GM23338 (cell line): ENCODE data around the gene RIT1. TPM values are rescaled to one million over a fixed set of nuclear protein-coding genes. Genes with fewer than 3 reads are reported as not detected.

ENCODE experiments used
- ATAC-seq: fragments of 200-7000 bp; cut with Tn5 transposase; 3 replicates; pipeline ENCODE4 v1.9.1; 2020
- DNase-seq: peaks from one replicate; pipeline ENCODE4 v3.0.0-alpha.2; 2015; ENCODE audit warnings: low spot score
- H2AFZ ChIP-seq: fragments of 200-600 bp; sonication (generic); 2 replicates; pipeline ENCODE4 v1.8.0; 2016; ENCODE audit warnings: antibody characterized with exemption, mild to moderate bottlenecking, moderate library complexity
- H3F3A ChIP-seq: fragments of 200-600 bp; sonication (generic); replicated peaks from 2 replicates; pipeline ENCODE4 v1.8.0; 2017; ENCODE audit warnings: antibody characterized with exemption, mixed run types, low read depth
- H3K27ac ChIP-seq: fragments of 200-600 bp; sonication (generic); 2 replicates; pipeline ENCODE4 v1.6.1; 2016; ENCODE audit warnings: low read depth
- H3K27me3 ChIP-seq: fragments of 200-600 bp; sonication (generic); 2 replicates; pipeline ENCODE4 v1.8.0; 2016; ENCODE audit warnings: mild to moderate bottlenecking, mixed run types, moderate library complexity; ENCODE audit not compliant: insufficient read depth
- H3K36me3 ChIP-seq: fragments of 200-600 bp; sonication (generic); 2 replicates; pipeline ENCODE4 v1.8.0; 2016; ENCODE audit warnings: mild to moderate bottlenecking; ENCODE audit not compliant: insufficient read depth
- H3K4me1 ChIP-seq: fragments of 200-600 bp; sonication (generic); 2 replicates; pipeline ENCODE4 v1.8.0; 2016; ENCODE audit warnings: mild to moderate bottlenecking, moderate library complexity; ENCODE audit not compliant: insufficient read depth
- H3K4me2 ChIP-seq: fragments of 200-600 bp; sonication (generic); 2 replicates; pipeline ENCODE4 v1.7.1; 2017; ENCODE audit warnings: mixed run types
- H3K4me3 ChIP-seq: fragments of 200-600 bp; sonication (generic); 2 replicates; pipeline ENCODE4 v1.6.1; 2016; ENCODE audit warnings: mixed run types
- H3K79me2 ChIP-seq: fragments of 200-600 bp; sonication (generic); replicated peaks from 2 replicates; pipeline ENCODE4 v1.8.0; 2017; ENCODE audit warnings: mild to moderate bottlenecking; ENCODE audit not compliant: insufficient read depth
- H3K9me2 ChIP-seq: fragments of 200-600 bp; sonication (generic); 2 replicates; pipeline ENCODE4 v1.8.0; 2017; ENCODE audit not compliant: insufficient read depth
- H4K20me1 ChIP-seq: fragments of 200-600 bp; sonication (generic); replicated peaks from 2 replicates; pipeline ENCODE4 v1.8.0; 2017; ENCODE audit warnings: mild to moderate bottlenecking; ENCODE audit not compliant: insufficient read depth
- H3K27ac Mint-ChIP-seq: 2 replicates; pipeline ENCODE4 v1.8.0; 2020; ENCODE audit warnings: inconsistent platforms, mild to moderate bottlenecking, moderate library complexity, mixed read lengths
- H3K27me3 Mint-ChIP-seq: 3 replicates; pipeline ENCODE4 v1.8.0; 2022; ENCODE audit warnings: low read depth, mild to moderate bottlenecking, moderate library complexity, mixed read lengths, inconsistent platforms; ENCODE audit not compliant: insufficient read depth, poor library complexity
- H3K36me3 Mint-ChIP-seq: 3 replicates; pipeline ENCODE4 v1.8.0; 2021; ENCODE audit warnings: low read depth, mild to moderate bottlenecking, inconsistent platforms, moderate library complexity, mixed read lengths
- H3K4me1 Mint-ChIP-seq: 3 replicates; pipeline ENCODE4 v1.8.0; 2020; ENCODE audit warnings: mild to moderate bottlenecking, inconsistent platforms, mixed read lengths
- H3K4me3 Mint-ChIP-seq: 3 replicates; pipeline ENCODE4 v1.8.0; 2021; ENCODE audit warnings: moderate library complexity, mild to moderate bottlenecking, inconsistent platforms, mixed read lengths
- H3K9me3 Mint-ChIP-seq: 3 replicates; pipeline ENCODE4 v1.8.0; 2020; ENCODE audit warnings: moderate library complexity, mild to moderate bottlenecking, inconsistent platforms, mixed read lengths
- CREB1 ChIP-seq: fragments of 250-450 bp; sonication (Bioruptor Pico); IDR thresholded peaks from 2 replicates; pipeline ENCODE4 v1.5.0; 2020; ENCODE audit warnings: low read depth, mild to moderate bottlenecking, moderate library complexity
- EZH2 ChIP-seq: fragments of 200-600 bp; sonication (generic); IDR thresholded peaks from one replicate; pipeline ENCODE4 v1.8.0; 2017; ENCODE audit warnings: antibody characterized with exemption, mild to moderate bottlenecking, low read depth; ENCODE audit not compliant: unreplicated experiment
- EZH2phosphoT487 ChIP-seq: fragments of 200-600 bp; sonication (generic); IDR thresholded peaks from one replicate; pipeline ENCODE4 v1.8.1; 2018; ENCODE audit warnings: antibody characterized with exemption; ENCODE audit not compliant: unreplicated experiment
- JUNB ChIP-seq: IDR thresholded peaks from one replicate; pipeline ENCODE4 v1.6.1; 2016; ENCODE audit warnings: antibody characterized with exemption; ENCODE audit not compliant: unreplicated experiment
- NANOG ChIP-seq: IDR thresholded peaks from 2 replicates; pipeline ENCODE4 v1.6.1; 2016; ENCODE audit warnings: antibody characterized with exemption, borderline replicate concordance
- POLR2AphosphoS5 ChIP-seq: IDR thresholded peaks from 2 replicates; pipeline ENCODE4 v1.6.1; 2016; ENCODE audit warnings: antibody characterized with exemption, low read depth
- STAT1 ChIP-seq: IDR thresholded peaks from one replicate; pipeline ENCODE4 v1.6.1; 2016; ENCODE audit warnings: antibody characterized with exemption; ENCODE audit not compliant: unreplicated experiment
- ZNF114 ChIP-seq: fragments of 250-450 bp; sonication (Bioruptor Pico); IDR thresholded peaks from 2 replicates; pipeline ENCODE4 v1.5.0; 2020; ENCODE audit warnings: mild to moderate bottlenecking, moderate library complexity
- ZNF331 ChIP-seq: fragments of 250-450 bp; sonication (Bioruptor Pico); IDR thresholded peaks from 2 replicates; pipeline ENCODE4 v1.5.0; 2020; ENCODE audit warnings: low read depth, mild to moderate bottlenecking, moderate library complexity
- polyA plus RNA-seq: library from polyadenylated mRNA; unstranded; fragments of >200 nt; fragmentation: Nextera tagmentation; extraction: Ambion mirVana; gene quantifications from 2 replicates; pipeline ENCODE4 v1.2.1, GENCODE V29; 2016
- total RNA-seq: library from RNA; depleted of rRNA; stranded (reverse); fragments of >200 nt; shearing (Covaris generic); gene quantifications from 2 replicates; pipeline ENCODE4 v1.2.3, GENCODE V29; 2014
- TF ChIP-seq, protein P1 (sequence below): fragments of 250-450 bp; sonication (Bioruptor Pico); IDR thresholded peaks from 2 replicates; pipeline ENCODE4 v1.5.0; 2020; ENCODE audit warnings: mild to moderate bottlenecking, moderate library complexity
- TF ChIP-seq, protein P2 (sequence below): IDR thresholded peaks from one replicate; pipeline ENCODE4 v1.6.1; 2018; ENCODE audit warnings: antibody characterized with exemption; ENCODE audit not compliant: unreplicated experiment
- TF ChIP-seq, protein P3 (sequence below), 2 experiments: fragments of 200-600 bp in 1 of 2; sonication (generic) in 1 of 2; conservative IDR thresholded peaks; 2 replicates each; pipeline versions ENCODE4 v1.5.1 to v1.6.1; 2016 to 2017; ENCODE audit warnings: antibody characterized with exemption in 2 of 2, low read depth in 2 of 2, mild to moderate bottlenecking in 2 of 2, moderate library complexity in 1 of 2
- TF ChIP-seq, protein P4 (sequence below): IDR thresholded peaks from 2 replicates; pipeline ENCODE4 v1.6.1; 2016; ENCODE audit warnings: antibody characterized with exemption

The RIT1 gene
- total and polyA plus RNA-seq, 2 experiments from 2014 or later: 21.5 to 24.4 TPM

DNA sequence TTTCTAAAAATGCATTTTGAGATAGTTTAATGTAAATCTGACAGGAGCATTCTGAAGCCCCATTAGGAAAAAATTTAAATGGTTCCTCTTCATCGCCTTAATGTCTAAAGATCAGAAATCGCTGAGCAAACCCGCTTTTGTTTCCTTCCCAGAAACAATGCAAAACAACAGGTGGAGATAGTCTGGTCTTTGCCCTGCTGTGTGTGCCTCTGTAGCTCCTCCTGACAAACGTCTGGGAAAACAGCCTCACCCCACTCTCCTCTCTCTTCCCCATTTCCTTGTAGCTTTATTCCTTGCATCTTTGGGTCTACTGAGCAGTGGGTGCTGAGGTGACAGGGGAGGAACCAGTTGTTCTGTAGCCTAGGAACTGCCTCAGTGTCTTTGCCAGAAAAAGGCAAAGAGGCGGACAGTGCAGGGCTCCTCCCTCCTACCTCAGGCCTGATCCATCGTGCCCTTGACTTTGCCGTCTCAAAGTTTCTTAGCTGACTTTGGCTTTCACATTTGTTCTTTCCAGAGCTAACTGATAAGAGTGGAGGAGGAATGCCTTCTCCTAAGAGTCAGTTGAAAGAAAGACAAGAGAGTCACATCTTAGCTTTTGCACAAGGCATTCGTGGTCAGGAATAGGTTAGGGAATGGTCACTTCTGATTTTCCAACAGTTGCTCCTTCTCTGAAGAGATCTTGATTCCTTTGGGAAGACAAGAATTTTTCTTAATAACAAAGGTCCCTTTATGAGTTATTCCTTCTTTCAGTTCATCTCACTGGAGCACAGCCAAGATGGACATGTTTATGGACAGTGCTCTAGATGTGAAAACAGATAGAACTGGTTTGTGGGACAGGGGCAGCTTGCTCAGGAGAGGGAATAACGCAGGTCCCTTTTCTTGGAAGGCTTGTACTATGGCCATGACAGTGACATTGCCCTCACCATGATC is 26.9 kb downstream of the RIT1 start:
- no peaks in the 10 kb centered on the region for H3K36me3 Mint-ChIP-seq
- peak; percentile 59 for ATAC-seq

More for the DNA sequence above, 26.9 kb downstream of the RIT1 start:
- Histone ChIP-seq H3K27ac (no peak overlapping the region), H3K9me2 (no peaks in the 10 kb centered on the region), H4K20me1 (no peaks in the 10 kb centered on the region; the same call in 1 of the 2 replicates), H3K4me3 (no peak overlapping the region), H3F3A (no peaks in the 10 kb centered on the region), H2AFZ (no peak overlapping the region), H3K27me3 (no peaks in the 10 kb centered on the region), H3K4me1 (0 out of 2 replicates have a peak, but pooled peaks cover 3% of the 10 kb centered on the region), H3K79me2 (no peaks in the 10 kb centered on the region), H3K36me3 (no peaks in the 10 kb centered on the region; the same call in 1 of the 2 replicates), H3K4me2 (no peak overlapping the region)
- Mint-ChIP-seq H3K4me3 (no peak overlapping the region), H3K4me1 (peaks cover 8% of the 10 kb centered on the region), H3K27ac (no peak overlapping the region; the same call in 1 of the 2 replicates), H3K9me3 (no peaks in the 10 kb centered on the region), H3K27me3 (peaks cover 2% of the 10 kb centered on the region)
- no peak for DNase-seq
- no peak for TF ChIP-seq JUNB
- TF ChIP-seq, protein P1, sequence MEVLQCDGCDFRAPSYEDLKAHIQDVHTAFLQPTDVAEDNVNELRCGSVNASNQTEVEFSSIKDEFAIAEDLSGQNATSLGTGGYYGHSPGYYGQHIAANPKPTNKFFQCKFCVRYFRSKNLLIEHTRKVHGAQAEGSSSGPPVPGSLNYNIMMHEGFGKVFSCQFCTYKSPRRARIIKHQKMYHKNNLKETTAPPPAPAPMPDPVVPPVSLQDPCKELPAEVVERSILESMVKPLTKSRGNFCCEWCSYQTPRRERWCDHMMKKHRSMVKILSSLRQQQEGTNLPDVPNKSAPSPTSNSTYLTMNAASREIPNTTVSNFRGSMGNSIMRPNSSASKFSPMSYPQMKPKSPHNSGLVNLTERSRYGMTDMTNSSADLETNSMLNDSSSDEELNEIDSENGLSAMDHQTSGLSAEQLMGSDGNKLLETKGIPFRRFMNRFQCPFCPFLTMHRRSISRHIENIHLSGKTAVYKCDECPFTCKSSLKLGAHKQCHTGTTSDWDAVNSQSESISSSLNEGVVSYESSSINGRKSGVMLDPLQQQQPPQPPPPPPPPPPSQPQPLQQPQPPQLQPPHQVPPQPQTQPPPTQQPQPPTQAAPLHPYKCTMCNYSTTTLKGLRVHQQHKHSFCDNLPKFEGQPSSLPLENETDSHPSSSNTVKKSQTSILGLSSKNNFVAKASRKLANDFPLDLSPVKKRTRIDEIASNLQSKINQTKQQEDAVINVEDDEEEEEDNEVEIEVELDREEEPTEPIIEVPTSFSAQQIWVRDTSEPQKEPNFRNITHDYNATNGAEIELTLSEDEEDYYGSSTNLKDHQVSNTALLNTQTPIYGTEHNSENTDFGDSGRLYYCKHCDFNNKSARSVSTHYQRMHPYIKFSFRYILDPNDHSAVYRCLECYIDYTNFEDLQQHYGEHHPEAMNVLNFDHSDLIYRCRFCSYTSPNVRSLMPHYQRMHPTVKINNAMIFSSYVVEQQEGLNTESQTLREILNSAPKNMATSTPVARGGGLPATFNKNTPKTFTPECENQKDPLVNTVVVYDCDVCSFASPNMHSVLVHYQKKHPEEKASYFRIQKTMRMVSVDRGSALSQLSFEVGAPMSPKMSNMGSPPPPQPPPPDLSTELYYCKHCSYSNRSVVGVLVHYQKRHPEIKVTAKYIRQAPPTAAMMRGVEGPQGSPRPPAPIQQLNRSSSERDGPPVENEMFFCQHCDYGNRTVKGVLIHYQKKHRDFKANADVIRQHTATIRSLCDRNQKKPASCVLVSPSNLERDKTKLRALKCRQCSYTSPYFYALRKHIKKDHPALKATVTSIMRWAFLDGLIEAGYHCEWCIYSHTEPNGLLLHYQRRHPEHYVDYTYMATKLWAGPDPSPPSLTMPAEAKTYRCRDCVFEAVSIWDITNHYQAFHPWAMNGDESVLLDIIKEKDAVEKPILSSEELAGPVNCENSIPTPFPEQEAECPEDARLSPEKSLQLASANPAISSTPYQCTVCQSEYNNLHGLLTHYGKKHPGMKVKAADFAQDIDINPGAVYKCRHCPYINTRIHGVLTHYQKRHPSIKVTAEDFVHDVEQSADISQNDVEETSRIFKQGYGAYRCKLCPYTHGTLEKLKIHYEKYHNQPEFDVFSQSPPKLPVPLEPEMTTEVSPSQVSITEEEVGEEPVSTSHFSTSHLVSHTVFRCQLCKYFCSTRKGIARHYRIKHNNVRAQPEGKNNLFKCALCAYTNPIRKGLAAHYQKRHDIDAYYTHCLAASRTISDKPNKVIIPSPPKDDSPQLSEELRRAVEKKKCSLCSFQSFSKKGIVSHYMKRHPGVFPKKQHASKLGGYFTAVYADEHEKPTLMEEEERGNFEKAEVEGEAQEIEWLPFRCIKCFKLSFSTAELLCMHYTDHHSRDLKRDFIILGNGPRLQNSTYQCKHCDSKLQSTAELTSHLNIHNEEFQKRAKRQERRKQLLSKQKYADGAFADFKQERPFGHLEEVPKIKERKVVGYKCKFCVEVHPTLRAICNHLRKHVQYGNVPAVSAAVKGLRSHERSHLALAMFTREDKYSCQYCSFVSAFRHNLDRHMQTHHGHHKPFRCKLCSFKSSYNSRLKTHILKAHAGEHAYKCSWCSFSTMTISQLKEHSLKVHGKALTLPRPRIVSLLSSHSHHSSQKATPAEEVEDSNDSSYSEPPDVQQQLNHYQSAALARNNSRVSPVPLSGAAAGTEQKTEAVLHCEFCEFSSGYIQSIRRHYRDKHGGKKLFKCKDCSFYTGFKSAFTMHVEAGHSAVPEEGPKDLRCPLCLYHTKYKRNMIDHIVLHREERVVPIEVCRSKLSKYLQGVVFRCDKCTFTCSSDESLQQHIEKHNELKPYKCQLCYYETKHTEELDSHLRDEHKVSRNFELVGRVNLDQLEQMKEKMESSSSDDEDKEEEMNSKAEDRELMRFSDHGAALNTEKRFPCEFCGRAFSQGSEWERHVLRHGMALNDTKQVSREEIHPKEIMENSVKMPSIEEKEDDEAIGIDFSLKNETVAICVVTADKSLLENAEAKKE: no peak
- TF ChIP-seq, protein P2, sequence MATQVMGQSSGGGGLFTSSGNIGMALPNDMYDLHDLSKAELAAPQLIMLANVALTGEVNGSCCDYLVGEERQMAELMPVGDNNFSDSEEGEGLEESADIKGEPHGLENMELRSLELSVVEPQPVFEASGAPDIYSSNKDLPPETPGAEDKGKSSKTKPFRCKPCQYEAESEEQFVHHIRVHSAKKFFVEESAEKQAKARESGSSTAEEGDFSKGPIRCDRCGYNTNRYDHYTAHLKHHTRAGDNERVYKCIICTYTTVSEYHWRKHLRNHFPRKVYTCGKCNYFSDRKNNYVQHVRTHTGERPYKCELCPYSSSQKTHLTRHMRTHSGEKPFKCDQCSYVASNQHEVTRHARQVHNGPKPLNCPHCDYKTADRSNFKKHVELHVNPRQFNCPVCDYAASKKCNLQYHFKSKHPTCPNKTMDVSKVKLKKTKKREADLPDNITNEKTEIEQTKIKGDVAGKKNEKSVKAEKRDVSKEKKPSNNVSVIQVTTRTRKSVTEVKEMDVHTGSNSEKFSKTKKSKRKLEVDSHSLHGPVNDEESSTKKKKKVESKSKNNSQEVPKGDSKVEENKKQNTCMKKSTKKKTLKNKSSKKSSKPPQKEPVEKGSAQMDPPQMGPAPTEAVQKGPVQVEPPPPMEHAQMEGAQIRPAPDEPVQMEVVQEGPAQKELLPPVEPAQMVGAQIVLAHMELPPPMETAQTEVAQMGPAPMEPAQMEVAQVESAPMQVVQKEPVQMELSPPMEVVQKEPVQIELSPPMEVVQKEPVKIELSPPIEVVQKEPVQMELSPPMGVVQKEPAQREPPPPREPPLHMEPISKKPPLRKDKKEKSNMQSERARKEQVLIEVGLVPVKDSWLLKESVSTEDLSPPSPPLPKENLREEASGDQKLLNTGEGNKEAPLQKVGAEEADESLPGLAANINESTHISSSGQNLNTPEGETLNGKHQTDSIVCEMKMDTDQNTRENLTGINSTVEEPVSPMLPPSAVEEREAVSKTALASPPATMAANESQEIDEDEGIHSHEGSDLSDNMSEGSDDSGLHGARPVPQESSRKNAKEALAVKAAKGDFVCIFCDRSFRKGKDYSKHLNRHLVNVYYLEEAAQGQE: no peak
- no peak for TF ChIP-seq ZNF114 (CRISPR knock-in tag)
- TF ChIP-seq, protein P3, sequence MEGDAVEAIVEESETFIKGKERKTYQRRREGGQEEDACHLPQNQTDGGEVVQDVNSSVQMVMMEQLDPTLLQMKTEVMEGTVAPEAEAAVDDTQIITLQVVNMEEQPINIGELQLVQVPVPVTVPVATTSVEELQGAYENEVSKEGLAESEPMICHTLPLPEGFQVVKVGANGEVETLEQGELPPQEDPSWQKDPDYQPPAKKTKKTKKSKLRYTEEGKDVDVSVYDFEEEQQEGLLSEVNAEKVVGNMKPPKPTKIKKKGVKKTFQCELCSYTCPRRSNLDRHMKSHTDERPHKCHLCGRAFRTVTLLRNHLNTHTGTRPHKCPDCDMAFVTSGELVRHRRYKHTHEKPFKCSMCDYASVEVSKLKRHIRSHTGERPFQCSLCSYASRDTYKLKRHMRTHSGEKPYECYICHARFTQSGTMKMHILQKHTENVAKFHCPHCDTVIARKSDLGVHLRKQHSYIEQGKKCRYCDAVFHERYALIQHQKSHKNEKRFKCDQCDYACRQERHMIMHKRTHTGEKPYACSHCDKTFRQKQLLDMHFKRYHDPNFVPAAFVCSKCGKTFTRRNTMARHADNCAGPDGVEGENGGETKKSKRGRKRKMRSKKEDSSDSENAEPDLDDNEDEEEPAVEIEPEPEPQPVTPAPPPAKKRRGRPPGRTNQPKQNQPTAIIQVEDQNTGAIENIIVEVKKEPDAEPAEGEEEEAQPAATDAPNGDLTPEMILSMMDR (conservative IDR thresholded peaks at IDR 0.05; ENCODE audit: low read depth in 2 of 2): no peak
- no peak for TF ChIP-seq EZH2phosphoT487
- TF ChIP-seq CREB1 (CRISPR knock-in tag): no peak
- no peak for TF ChIP-seq NANOG
- no peak for TF ChIP-seq EZH2
- TF ChIP-seq STAT1: no peak
- TF ChIP-seq, protein P4, sequence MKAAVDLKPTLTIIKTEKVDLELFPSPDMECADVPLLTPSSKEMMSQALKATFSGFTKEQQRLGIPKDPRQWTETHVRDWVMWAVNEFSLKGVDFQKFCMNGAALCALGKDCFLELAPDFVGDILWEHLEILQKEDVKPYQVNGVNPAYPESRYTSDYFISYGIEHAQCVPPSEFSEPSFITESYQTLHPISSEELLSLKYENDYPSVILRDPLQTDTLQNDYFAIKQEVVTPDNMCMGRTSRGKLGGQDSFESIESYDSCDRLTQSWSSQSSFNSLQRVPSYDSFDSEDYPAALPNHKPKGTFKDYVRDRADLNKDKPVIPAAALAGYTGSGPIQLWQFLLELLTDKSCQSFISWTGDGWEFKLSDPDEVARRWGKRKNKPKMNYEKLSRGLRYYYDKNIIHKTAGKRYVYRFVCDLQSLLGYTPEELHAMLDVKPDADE: no peak
- no peak for TF ChIP-seq ZNF331 (CRISPR knock-in tag)
- TF ChIP-seq POLR2AphosphoS5: no peak
